Astrocyte (in vitro differentiated cells and primary cell): ENCODE data around the gene CPZ. TPM values are rescaled to one million over a fixed set of nuclear protein-coding genes. Genes with fewer than 3 reads are reported as not detected.

Source experiments
- DNase-seq: peaks from one replicate; pipeline ENCODE4 v3.0.0-alpha.2; 2010; ENCODE audit warnings: low read depth
- FAIRE-seq: peaks from 2 replicates; lab custom pipeline; 2011; peaks lifted over from hg19 to GRCh38; lab: Jason Lieb, UNC
- H2AFZ ChIP-seq: 2 replicates; pipeline ENCODE4 v1.6.0; 2012; ENCODE audit warnings: low read depth, low read length, inconsistent platforms
- H3K27ac ChIP-seq: 2 replicates; pipeline ENCODE4 v1.5.1; 2011; ENCODE audit warnings: low read depth, low read length, inconsistent platforms
- H3K27me3 ChIP-seq: 2 replicates; pipeline ENCODE4 v1.6.0; 2011; ENCODE audit warnings: low read length, inconsistent platforms; ENCODE audit not compliant: insufficient read depth
- H3K36me3 ChIP-seq: 2 replicates; pipeline ENCODE4 v1.5.1; 2011; ENCODE audit warnings: low read length, inconsistent platforms; ENCODE audit not compliant: insufficient read depth
- H3K4me1 ChIP-seq: 2 replicates; pipeline ENCODE4 v1.5.1; 2011; ENCODE audit warnings: low read length, inconsistent platforms; ENCODE audit not compliant: insufficient read depth
- H3K4me2 ChIP-seq: 2 replicates; pipeline ENCODE4 v1.6.0; 2012; ENCODE audit warnings: low read length, inconsistent platforms
- H3K4me3 ChIP-seq: 2 replicates; pipeline ENCODE4 v1.5.1; 2011; ENCODE audit warnings: low read depth, mild to moderate bottlenecking, low read length, inconsistent platforms; ENCODE audit not compliant: insufficient read depth
- H3K79me2 ChIP-seq: 2 replicates; pipeline ENCODE4 v1.6.0; 2012; ENCODE audit warnings: mild to moderate bottlenecking, low read length, inconsistent platforms; ENCODE audit not compliant: insufficient read depth
- H3K9ac ChIP-seq: 2 replicates; pipeline ENCODE4 v1.6.0; 2012; ENCODE audit warnings: mild to moderate bottlenecking, low read length, inconsistent platforms
- H3K9me3 ChIP-seq: 2 replicates; pipeline ENCODE4 v1.5.1; 2012; ENCODE audit warnings: low read depth, mild to moderate bottlenecking, low read length, inconsistent platforms; ENCODE audit not compliant: insufficient read depth
- H4K20me1 ChIP-seq: 2 replicates; pipeline ENCODE4 v1.6.0; 2012; ENCODE audit warnings: low read length, inconsistent platforms; ENCODE audit not compliant: insufficient read depth
- H3K27ac Mint-ChIP-seq: one replicate; pipeline ENCODE4 v1.8.0; 2021; ENCODE audit warnings: mild to moderate bottlenecking, mixed read lengths; ENCODE audit not compliant: unreplicated experiment
- H3K27me3 Mint-ChIP-seq: one replicate; pipeline ENCODE4 v1.8.0; 2021; ENCODE audit warnings: low read depth, mixed read lengths; ENCODE audit not compliant: unreplicated experiment
- H3K36me3 Mint-ChIP-seq: one replicate; pipeline ENCODE4 v1.8.0; 2021; ENCODE audit warnings: low read depth, mixed read lengths; ENCODE audit not compliant: unreplicated experiment
- H3K4me1 Mint-ChIP-seq: one replicate; pipeline ENCODE4 v1.8.0; 2021; ENCODE audit warnings: low read depth, mixed read lengths; ENCODE audit not compliant: unreplicated experiment
- H3K4me3 Mint-ChIP-seq: one replicate; pipeline ENCODE4 v1.8.0; 2021; ENCODE audit warnings: mild to moderate bottlenecking, moderate library complexity, mixed read lengths; ENCODE audit not compliant: unreplicated experiment
- H3K9me3 Mint-ChIP-seq: one replicate; pipeline ENCODE4 v1.8.0; 2021; ENCODE audit warnings: mild to moderate bottlenecking, mixed read lengths; ENCODE audit not compliant: unreplicated experiment
- EZH2 ChIP-seq: IDR thresholded peaks from 2 replicates; pipeline ENCODE4 v1.6.1; 2012; ENCODE audit warnings: mild to moderate bottlenecking, low read length, inconsistent platforms; ENCODE audit not compliant: insufficient read depth
- total RNA-seq: library from RNA; stranded (reverse); gene quantifications from 2 replicates; pipeline ENCODE4 v1.2.1, GENCODE V29; 2021
- TF ChIP-seq, protein P1 (sequence below): IDR thresholded peaks from 2 replicates; pipeline ENCODE4 v1.5.1; 2011; ENCODE audit warnings: low read depth, mild to moderate bottlenecking, inconsistent platforms, low read length, moderate library complexity; ENCODE audit not compliant: insufficient read depth

CPZ gene
- total RNA-seq, 1 donor from 2014 or later = 6.3 TPM

DNA sequence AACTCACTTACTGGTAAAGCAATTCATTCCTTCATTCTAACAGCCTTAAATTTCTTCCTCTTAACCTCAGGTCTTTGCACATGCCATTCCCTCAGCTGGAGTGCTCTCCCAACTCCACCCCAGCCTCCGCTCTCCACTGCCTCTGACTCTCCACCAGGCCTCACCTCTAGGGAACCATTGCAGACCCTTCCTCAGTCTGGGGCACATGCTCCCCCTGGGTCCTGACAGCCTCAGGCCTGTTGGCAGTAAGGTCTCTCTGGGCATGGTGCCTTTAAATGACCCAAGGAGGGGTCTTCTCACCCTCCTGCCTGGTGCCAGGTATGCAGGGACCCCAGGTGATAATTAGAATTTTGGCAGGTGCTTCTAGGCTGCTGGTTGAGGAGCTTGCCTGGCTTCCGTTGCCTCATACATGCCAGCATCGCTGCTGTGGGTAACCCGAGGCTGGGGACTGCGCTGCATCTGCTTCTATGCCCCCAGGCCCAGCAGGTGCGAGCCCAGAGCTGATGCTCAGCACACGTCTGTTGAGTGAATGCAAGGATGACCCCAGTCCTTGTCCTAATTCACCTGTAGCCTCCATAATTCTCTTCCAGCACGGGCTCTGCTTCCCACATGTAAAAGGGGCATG lies 39.9 kb upstream of the CPZ start:
- peaks cover 34% of the 10 kb centered on the region for H3K27me3 Mint-ChIP-seq
- H3K4me1 Mint-ChIP-seq = peaks cover 5% of the 10 kb centered on the region
- no peak overlapping the region for H3K4me3 Mint-ChIP-seq
- FAIRE-seq (no peak), DNase-seq (no peak)
- Histone ChIP-seq H3K4me2 (no peak overlapping the region), H3K4me1 (peaks cover 2% of the 10 kb centered on the region), H2AFZ (no peak overlapping the region), H3K9ac (no peak overlapping the region), H3K4me3 (no peak overlapping the region), H4K20me1 (no peaks in the 10 kb centered on the region), H3K79me2 (no peaks in the 10 kb centered on the region), H3K27ac (no peak overlapping the region), H3K9me3 (no peaks in the 10 kb centered on the region), H3K27me3 (no peaks in the 10 kb centered on the region), H3K36me3 (no peaks in the 10 kb centered on the region)
- peaks cover 2% of the 10 kb centered on the region for H3K36me3 Mint-ChIP-seq
- no peak for TF ChIP-seq EZH2
- TF ChIP-seq, protein P1, sequence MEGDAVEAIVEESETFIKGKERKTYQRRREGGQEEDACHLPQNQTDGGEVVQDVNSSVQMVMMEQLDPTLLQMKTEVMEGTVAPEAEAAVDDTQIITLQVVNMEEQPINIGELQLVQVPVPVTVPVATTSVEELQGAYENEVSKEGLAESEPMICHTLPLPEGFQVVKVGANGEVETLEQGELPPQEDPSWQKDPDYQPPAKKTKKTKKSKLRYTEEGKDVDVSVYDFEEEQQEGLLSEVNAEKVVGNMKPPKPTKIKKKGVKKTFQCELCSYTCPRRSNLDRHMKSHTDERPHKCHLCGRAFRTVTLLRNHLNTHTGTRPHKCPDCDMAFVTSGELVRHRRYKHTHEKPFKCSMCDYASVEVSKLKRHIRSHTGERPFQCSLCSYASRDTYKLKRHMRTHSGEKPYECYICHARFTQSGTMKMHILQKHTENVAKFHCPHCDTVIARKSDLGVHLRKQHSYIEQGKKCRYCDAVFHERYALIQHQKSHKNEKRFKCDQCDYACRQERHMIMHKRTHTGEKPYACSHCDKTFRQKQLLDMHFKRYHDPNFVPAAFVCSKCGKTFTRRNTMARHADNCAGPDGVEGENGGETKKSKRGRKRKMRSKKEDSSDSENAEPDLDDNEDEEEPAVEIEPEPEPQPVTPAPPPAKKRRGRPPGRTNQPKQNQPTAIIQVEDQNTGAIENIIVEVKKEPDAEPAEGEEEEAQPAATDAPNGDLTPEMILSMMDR = no peak
- no peak overlapping the region for H3K27ac Mint-ChIP-seq
- no peaks in the 10 kb centered on the region for H3K9me3 Mint-ChIP-seq

DNA sequence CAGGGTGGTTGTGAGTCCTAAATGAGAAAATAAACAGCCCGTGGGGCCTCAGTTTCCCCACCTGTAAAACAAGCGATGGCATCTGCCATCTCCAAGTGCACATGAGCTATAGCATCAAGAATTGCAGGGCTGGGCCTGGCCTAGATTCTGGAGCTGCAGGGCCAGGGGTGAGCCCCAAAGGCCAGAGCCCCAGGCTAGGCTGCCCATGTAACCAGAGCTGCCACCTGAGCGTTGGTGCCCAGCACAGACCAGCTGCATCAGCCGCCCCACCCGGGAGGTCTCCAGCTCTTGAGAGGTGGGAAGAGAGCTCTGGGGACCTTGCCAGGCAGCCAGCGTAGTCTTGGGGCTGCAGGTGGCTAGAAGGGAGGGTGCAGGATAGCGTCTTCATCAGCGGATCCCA lies 39.3 kb upstream of the CPZ start:
- H3K9me3 ChIP-seq = no peaks in the 10 kb centered on the region

DNA sequence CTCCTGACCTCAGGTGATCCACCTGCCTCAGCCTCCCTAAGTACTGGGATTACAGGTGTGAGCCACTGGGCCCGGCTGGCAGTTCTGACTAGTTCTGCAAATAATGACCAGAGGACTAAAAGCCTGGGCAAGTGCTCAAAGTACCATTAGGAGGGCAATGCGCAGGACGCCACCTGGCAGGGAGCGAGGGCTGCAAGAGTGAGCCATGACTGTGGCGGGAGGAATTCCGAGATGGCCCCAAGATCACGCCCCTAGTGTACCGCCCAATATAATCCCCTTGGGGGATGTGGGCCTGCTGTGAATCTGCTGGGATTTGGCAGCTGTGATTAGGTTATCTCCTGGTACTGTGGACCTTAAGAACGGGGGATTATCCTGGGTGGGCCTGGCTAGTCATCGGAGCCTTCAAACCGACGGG lies 38.6 kb upstream of the CPZ start:
- H3K4me3 ChIP-seq = no peak overlapping the region
- no peak overlapping the region for H3K27ac ChIP-seq
- no peak overlapping the region for H2AFZ ChIP-seq
- peaks cover 2% of the 10 kb centered on the region for H3K36me3 Mint-ChIP-seq
- peaks cover 34% of the 10 kb centered on the region for H3K27me3 Mint-ChIP-seq
- no peaks in the 10 kb centered on the region for H4K20me1 ChIP-seq
- no peaks in the 10 kb centered on the region for H3K9me3 ChIP-seq
- no peak overlapping the region for H3K4me2 ChIP-seq
- DNase-seq (no peak), FAIRE-seq (no peak)
- no peaks in the 10 kb centered on the region for H3K36me3 ChIP-seq
- peaks cover 5% of the 10 kb centered on the region for H3K4me1 Mint-ChIP-seq
- H3K9ac ChIP-seq = no peak overlapping the region
- no peak for TF ChIP-seq EZH2
- TF ChIP-seq, protein P1 = no peak
- H3K4me3 Mint-ChIP-seq = no peak overlapping the region
- no peaks in the 10 kb centered on the region for H3K27me3 ChIP-seq
- H3K27ac Mint-ChIP-seq = no peak overlapping the region
- peaks cover 3% of the 10 kb centered on the region for H3K4me1 ChIP-seq
- no peaks in the 10 kb centered on the region for H3K79me2 ChIP-seq
- H3K9me3 Mint-ChIP-seq = no peaks in the 10 kb centered on the region

More for the DNA sequence above, 39.3 kb upstream of the CPZ start:
- H3K9ac ChIP-seq = no peak overlapping the region
- H3K27ac Mint-ChIP-seq = no peak overlapping the region
- no peak overlapping the region for H2AFZ ChIP-seq
- peaks cover 5% of the 10 kb centered on the region for H3K4me1 Mint-ChIP-seq
- H3K4me3 Mint-ChIP-seq = no peak overlapping the region
- no peak overlapping the region for H3K4me3 ChIP-seq
- H3K9me3 Mint-ChIP-seq = no peaks in the 10 kb centered on the region
- H3K36me3 Mint-ChIP-seq = peaks cover 2% of the 10 kb centered on the region
- FAIRE-seq = no peak
- no peaks in the 10 kb centered on the region for H4K20me1 ChIP-seq
- TF ChIP-seq EZH2 = no peak
- TF ChIP-seq, protein P1 = no peak
- H3K27ac ChIP-seq = no peak overlapping the region
- no peaks in the 10 kb centered on the region for H3K36me3 ChIP-seq
- peaks cover 34% of the 10 kb centered on the region for H3K27me3 Mint-ChIP-seq
- DNase-seq = no peak
- H3K4me2 ChIP-seq = no peak overlapping the region
- no peaks in the 10 kb centered on the region for H3K4me1 ChIP-seq
- no peaks in the 10 kb centered on the region for H3K79me2 ChIP-seq
- no peaks in the 10 kb centered on the region for H3K27me3 ChIP-seq
